ENCODE results near the gene CNOT3.
"Not testable (repeated sequence)": the region's sequence is repeated elsewhere in the genome, so short reads cannot be mapped to it uniquely, and the experiment has no call there.

Gene CNOT3

DNA sequence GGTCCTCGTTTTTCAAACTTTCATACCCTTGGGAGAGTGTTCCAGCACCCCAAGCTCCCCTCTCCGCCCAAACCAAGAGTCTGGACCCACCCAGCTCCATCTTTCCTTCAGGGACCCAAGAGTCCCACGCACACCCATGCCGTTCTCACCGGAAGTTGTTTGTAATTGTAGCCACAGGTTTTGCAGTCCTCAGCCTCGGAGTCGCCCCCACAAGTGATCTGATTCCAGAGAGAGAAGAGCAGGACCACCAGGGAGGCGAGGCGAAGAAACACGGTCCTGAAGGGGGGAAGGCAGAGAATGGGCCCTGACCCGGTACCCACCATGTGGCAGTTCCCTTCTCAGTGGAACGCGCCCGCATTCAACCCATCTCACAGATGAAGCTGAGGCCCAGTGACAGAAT is 25.3 kb downstream of the CNOT3 start:
- Histone ChIP-seq H3K27me3 (ENCODE audit: control insufficient read depth, insufficient read depth, low read length) (peaks cover 6% of the 10 kb centered on the region), H3K36me3 (ENCODE audit: control insufficient read depth, insufficient read depth, low read length) (peaks cover 3% of the 10 kb centered on the region; the same call in 1 of the 2 replicates), H3K4me1 (ENCODE audit: control insufficient read depth, insufficient read depth, low read length) (peaks cover 14% of the 10 kb centered on the region; the same call in 1 of the 2 replicates), H3K9ac (ENCODE audit: low read depth, low read length) (no peak overlapping the region), H3K9me3 (ENCODE audit: control insufficient read depth, insufficient read depth, low read length) (no peaks in the 10 kb centered on the region), H3K27ac (ENCODE audit: low read depth, low read length) (no peak overlapping the region), H3K4me3 (ENCODE audit: low read depth, low read length) (peak overlapping the region; percentile 74)

DNA sequence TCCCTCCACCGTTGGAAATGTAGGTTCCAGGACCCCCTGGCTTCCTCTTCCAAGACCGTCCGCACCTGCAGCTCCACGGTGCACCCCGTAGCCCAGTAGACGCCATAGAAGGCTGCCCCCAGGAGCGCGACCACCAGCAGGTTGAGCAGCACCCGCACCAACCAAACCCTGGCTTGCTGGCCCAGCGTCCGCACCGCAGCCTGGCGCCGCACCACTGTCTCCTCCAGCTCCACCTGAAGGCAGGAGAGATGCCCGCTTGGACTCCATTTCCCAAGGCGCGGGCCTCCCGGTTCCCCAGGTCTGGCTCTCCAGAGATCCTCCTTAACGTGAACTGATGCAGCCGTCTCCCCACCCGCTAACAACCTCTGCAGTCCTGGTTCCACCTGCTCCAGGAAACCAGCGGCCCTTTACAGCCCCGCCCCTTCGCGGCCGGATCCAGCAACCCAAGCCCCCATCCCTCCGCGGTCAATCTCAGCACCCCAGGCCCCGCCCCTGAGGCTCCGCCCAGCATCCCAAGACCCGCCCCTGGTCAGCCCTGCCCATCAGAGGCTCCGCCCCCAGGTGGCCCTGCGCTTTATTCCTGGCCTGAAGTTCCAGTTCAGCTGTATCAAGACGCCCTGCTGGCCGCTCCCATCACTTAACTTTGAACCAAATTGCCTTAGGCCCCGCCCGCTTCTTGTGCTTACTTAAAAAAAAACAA is 27.0 kb downstream of the CNOT3 start:
- H3K27me3 ChIP-seq (ENCODE audit: control insufficient read depth, insufficient read depth, low read length), result peaks cover 6% of the 10 kb centered on the region
- no peaks in the 10 kb centered on the region for H3K36me3 ChIP-seq (ENCODE audit: control insufficient read depth, insufficient read depth, low read length)
- peaks cover 14% of the 10 kb centered on the region for H3K4me1 ChIP-seq (ENCODE audit: control insufficient read depth, insufficient read depth, low read length)
- H3K27ac ChIP-seq (ENCODE audit: low read depth, low read length), result no peak overlapping the region
- no peaks in the 10 kb centered on the region for H3K9me3 ChIP-seq (ENCODE audit: control insufficient read depth, insufficient read depth, low read length)
- H3K9ac ChIP-seq (ENCODE audit: low read depth, low read length), result no peak overlapping the region
- H3K4me3 ChIP-seq (ENCODE audit: low read depth, low read length), result peak overlapping the region; percentile 62

DNA sequence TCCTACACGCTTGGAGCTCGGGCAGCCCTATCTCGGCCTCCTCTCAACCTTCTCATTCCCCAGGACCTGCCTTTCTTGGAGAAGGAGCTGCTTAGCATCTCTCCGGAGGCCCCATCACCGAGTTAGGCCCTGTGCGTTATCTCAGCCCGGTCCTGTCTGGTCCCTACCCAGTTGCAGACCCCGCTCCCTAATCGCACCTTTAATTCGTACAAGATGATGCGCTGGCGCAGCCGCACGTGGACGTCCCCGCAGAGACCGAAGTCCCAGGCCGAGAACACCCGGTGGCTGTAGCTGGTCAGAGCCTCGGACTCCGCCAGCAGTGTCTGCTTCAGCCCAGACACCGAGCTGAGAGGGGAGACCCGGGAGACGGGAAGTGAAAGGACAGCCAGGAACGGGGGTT is 27.7 kb downstream of the CNOT3 start:
- Histone ChIP-seq H3K36me3 (ENCODE audit: control insufficient read depth, insufficient read depth, low read length) (no peaks in the 10 kb centered on the region), H3K27ac (ENCODE audit: low read depth, low read length) (no peak overlapping the region)

DNA sequence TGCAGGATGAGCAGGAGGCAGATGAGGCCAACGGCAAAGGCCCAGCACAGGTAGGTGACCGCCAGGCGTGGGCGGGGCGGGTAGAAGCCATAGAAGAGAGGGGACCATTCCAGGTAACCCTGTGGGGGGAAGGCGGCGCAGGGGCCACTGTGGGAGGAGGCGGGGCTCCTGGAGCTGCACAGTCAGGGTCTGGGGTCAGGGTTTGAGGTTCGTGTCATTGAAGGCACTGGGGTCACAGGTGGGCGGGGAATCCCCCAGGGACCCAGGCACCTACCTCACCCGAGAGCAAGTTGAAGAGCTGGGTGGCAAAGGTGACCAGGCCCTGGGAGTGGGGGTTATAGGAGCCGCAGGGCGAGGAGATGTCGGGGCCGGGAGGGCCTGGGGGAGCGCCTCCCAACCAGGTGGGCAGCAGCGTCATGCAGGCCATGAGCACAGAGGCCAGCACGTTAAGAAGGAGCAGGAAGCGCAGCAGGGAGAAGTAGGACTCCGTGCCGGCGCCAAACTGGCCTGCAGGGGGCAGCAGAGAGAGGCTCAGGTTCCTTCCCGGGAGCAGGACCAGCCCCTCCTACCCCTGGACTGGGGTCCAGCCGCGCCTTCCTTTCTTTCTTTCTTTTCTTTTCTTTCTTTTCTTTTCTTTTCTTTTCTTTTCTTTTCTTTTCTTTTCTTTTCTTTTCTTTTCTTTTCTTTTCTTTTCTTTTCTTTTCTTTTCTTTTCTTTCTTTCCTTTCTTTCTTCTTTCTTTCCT is 30.8 kb downstream of the CNOT3 start:
- Histone ChIP-seq H3K9me3 (ENCODE audit: control insufficient read depth, insufficient read depth, low read length) (no peaks in the 10 kb centered on the region), H3K27ac (ENCODE audit: low read depth, low read length) (no peak overlapping the region), H3K4me1 (ENCODE audit: control insufficient read depth, insufficient read depth, low read length) (peaks cover 6% of the 10 kb centered on the region), H3K9ac (ENCODE audit: low read depth, low read length) (no peak overlapping the region), H3K36me3 (ENCODE audit: control insufficient read depth, insufficient read depth, low read length) (no peaks in the 10 kb centered on the region), H3K4me3 (ENCODE audit: low read depth, low read length) (no peak overlapping the region), H3K27me3 (ENCODE audit: control insufficient read depth, insufficient read depth, low read length) (peaks cover 4% of the 10 kb centered on the region)

More for the DNA sequence above, 27.7 kb downstream of the CNOT3 start:
- H3K4me1 ChIP-seq (ENCODE audit: control insufficient read depth, insufficient read depth, low read length), result peaks cover 14% of the 10 kb centered on the region
- H3K9ac ChIP-seq (ENCODE audit: low read depth, low read length), result no peak overlapping the region
- H3K27me3 ChIP-seq (ENCODE audit: control insufficient read depth, insufficient read depth, low read length), result peaks cover 6% of the 10 kb centered on the region
- no peak overlapping the region for H3K4me3 ChIP-seq (ENCODE audit: low read depth, low read length)
- H3K9me3 ChIP-seq (ENCODE audit: control insufficient read depth, insufficient read depth, low read length), result no peaks in the 10 kb centered on the region

DNA sequence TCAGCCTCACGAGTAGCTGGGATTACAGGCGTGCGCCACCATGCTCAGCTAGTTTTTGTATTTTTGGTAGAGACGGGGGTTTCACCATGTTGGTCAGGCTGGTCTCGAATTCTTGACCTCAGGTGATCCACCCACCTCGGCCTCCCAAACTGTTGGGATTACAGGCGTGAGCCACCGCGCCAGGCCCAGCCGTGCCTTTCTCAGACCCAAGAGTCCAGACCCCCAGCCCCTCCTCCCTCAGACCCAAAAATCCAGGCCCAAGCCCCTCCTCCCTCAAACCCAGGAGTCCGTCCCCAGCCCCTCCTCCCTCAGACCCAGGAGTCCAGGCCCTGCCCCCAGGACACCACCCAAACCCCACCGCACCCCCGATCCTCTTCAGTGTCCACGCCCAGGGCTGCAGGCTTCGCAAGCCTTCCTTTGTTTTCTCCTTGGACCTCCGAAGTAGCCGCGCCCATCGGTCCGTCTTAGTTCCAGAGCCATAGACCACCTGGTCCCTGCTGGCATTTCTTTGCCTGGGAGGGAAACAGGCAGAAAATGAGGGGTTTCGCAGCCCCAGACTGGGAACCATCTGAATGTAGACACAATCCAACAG is 31.7 kb downstream of the CNOT3 start:
- H3K4me3 ChIP-seq (ENCODE audit: low read depth, low read length), result no peak overlapping the region

DNA sequence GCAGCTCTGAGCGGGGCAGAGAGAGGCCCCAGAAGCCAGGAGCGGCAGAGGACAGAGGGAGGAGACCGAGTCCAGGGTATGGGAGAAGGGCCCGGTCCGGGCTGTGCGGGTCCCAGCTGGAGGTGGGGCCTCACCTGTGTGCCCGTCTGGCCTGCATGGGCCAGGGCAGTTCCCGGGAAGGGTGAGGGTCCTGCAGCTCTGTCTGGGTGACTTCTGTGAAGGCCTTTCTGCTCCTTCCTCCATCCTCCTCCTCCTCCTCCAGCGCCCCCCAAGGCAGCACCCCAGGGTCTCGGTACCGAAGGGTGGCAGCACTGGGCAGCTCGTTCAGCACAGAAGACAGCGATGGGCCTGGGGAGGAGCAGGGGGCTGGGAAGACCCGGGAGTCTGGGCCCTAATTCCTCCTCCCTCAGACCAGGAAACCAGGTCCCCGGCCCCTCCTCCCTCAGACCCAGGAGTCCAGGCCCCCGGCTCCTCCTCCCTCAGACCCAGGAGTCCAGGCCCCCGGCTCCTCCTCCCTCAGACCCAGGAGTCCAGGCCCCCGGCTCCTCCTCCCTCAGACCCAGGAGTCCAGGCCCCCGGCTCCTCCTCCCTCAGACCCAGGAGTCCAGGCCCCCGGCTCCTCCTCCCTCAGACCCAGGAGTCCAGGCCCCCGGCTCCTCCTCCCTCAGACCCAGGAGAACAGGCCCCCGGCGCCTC is 34.3 kb downstream of the CNOT3 start:
- not testable (repeated sequence) for H3K9ac ChIP-seq (ENCODE audit: low read depth, low read length)

More for the DNA sequence above, 31.7 kb downstream of the CNOT3 start:
- no peaks in the 10 kb centered on the region for H3K9me3 ChIP-seq (ENCODE audit: control insufficient read depth, insufficient read depth, low read length)
- H3K36me3 ChIP-seq (ENCODE audit: control insufficient read depth, insufficient read depth, low read length), result no peaks in the 10 kb centered on the region
- H3K27me3 ChIP-seq (ENCODE audit: control insufficient read depth, insufficient read depth, low read length), result no peaks in the 10 kb centered on the region
- no peak overlapping the region for H3K9ac ChIP-seq (ENCODE audit: low read depth, low read length)
- peaks cover 8% of the 10 kb centered on the region for H3K4me1 ChIP-seq (ENCODE audit: control insufficient read depth, insufficient read depth, low read length)
- no peak overlapping the region for H3K27ac ChIP-seq (ENCODE audit: low read depth, low read length)

DNA sequence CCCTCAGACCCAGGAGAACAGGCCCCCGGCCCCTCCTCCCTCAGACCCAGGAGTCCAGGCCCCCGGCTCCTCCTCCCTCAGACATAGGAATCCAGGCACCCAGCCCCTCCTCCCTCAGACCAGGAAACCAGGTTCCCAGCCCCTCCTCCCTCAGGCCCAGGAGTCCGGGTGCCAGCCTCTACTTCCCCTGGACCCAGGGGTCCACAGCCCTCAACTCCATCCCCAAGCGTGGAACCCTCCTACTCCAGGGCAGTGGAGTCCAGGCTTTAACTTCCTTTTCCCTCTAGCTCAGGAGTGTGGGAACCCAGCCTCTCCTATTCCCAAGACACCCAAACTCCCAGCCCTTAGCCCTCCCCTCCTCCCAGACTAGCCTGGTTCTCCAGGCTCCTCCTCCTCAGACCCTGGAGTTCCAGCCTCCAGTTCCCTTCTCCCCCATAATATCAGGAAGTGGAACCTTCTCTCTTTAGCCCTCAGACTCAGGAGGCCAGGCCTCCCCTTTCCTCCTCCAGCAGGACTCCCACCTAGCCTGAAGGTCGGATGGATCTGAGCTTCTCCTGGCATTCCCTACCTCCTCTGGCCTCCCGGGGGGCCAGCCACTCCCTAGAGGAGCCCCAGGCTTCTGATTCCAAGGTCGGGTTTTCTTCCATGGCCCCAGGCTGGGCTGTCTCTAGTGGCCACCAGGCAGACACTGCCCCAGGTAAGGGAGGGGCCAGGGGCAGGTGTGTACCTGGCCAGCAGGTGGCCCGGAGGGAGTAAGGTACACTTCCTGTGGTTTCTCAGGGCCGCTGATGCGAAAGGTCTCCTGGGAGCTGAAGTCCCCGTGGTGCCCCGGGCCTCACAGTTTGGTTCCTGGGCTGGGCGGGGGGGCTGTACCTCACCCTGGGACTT is 35.2 kb downstream of the CNOT3 start, which contains the start of gene TMC4:
Gene TMC4, minus strand, starts transcription at position 690 of the 888 bp plus-strand sequence. Its CDS starts 43 bp downstream, at position 647.
- Histone ChIP-seq H3K27me3 (ENCODE audit: control insufficient read depth, insufficient read depth, low read length) (no peaks in the 10 kb centered on the region), H3K9me3 (ENCODE audit: control insufficient read depth, insufficient read depth, low read length) (no peaks in the 10 kb centered on the region), H3K4me1 (ENCODE audit: control insufficient read depth, insufficient read depth, low read length) (peaks cover 8% of the 10 kb centered on the region), H3K27ac (ENCODE audit: low read depth, low read length) (peak within 1 kb of the TSS; percentile 52), H3K4me3 (ENCODE audit: low read depth, low read length) (peak within 1 kb of the TSS; percentile 58), H3K36me3 (ENCODE audit: control insufficient read depth, insufficient read depth, low read length) (peaks cover 7% of the 10 kb centered on the region), H3K9ac (ENCODE audit: low read depth, low read length) (peak within 1 kb of the TSS; percentile 42; the same call in 1 of the 2 replicates)

More for the DNA sequence above, 34.3 kb downstream of the CNOT3 start:
- H3K9me3 ChIP-seq (ENCODE audit: control insufficient read depth, insufficient read depth, low read length); H3K4me3 ChIP-seq (ENCODE audit: low read depth, low read length); H3K27me3 ChIP-seq (ENCODE audit: control insufficient read depth, insufficient read depth, low read length); H3K36me3 ChIP-seq (ENCODE audit: control insufficient read depth, insufficient read depth, low read length); H3K27ac ChIP-seq (ENCODE audit: low read depth, low read length); H3K4me1 ChIP-seq (ENCODE audit: control insufficient read depth, insufficient read depth, low read length): not testable (repeated sequence)

DNA sequence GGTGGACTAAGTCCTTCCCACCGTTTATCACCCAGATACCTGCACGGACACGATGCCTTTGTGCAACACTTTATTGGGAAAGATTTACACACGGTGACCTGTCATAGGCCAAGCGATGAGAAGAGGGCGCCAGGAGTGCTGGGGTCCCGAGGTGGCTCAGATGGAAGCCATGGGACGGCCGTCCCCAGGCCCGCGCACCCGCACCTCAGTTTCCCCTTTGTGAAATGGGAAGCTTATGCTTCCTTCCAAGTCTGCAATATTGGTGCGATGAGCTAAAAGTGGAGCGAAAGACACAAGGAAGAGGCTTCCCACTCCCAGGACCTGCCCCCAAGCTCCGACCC is 35.8 kb downstream of the CNOT3 start:
- Histone ChIP-seq H3K4me3 (ENCODE audit: low read depth, low read length) (no peak overlapping the region; the same call in 1 of the 2 replicates), H3K9me3 (ENCODE audit: control insufficient read depth, insufficient read depth, low read length) (no peaks in the 10 kb centered on the region), H3K9ac (ENCODE audit: low read depth, low read length) (no peak overlapping the region), H3K4me1 (ENCODE audit: control insufficient read depth, insufficient read depth, low read length) (peaks cover 10% of the 10 kb centered on the region), H3K27ac (ENCODE audit: low read depth, low read length) (peak overlapping the region; percentile 42), H3K27me3 (ENCODE audit: control insufficient read depth, insufficient read depth, low read length) (no peaks in the 10 kb centered on the region), H3K36me3 (ENCODE audit: control insufficient read depth, insufficient read depth, low read length) (peaks cover 10% of the 10 kb centered on the region)

DNA sequence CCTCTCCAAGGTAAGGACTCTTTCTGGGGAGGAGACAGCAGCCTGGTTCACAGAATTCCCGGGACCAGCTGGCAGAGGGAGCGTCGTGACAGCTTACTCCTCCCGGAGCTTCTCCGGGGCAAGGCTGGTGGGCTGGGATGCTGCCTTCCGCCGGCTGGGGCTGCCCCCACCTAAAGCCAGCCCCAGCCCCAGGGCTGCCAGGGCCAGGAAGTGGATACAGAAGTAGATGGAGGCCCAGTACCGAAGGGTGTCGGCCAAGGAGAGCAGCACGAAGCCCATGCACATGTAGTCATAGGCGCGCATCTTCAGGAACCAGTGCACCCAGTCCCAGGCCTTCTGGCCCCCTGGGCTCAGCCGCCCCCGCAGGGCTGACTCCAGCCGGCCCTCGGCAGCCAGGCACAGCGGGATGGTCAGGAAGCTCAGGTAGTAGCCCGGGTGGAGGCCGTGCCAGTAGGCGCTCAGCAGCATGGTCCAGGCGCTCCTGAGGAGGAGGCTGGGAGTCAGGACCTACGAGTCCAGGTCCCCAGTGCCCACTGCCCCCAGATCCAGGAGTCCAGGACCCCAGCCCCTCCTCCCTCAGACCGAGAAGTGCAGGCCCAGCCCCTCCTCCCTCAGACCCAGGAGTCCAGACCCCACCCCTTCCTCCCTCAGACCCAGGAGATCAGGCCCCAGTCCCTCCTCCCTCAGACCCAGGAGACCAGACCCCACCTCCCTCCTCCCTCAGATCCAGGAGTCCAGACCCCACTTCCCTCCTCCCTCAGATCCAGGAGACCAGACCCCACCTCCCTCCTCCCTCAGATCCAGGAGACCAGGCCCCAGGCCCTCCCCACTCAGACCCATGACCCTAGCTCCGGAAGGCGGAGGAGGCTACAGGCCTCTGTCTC is 36.6 kb downstream of the CNOT3 start:
- Histone ChIP-seq H3K27ac (ENCODE audit: low read depth, low read length) (peak overlapping the region; percentile 42), H3K4me1 (ENCODE audit: control insufficient read depth, insufficient read depth, low read length) (peaks cover 13% of the 10 kb centered on the region), H3K27me3 (ENCODE audit: control insufficient read depth, insufficient read depth, low read length) (no peaks in the 10 kb centered on the region), H3K4me3 (ENCODE audit: low read depth, low read length) (no peak overlapping the region), H3K9ac (ENCODE audit: low read depth, low read length) (no peak overlapping the region), H3K9me3 (ENCODE audit: control insufficient read depth, insufficient read depth, low read length) (no peaks in the 10 kb centered on the region), H3K36me3 (ENCODE audit: control insufficient read depth, insufficient read depth, low read length) (peaks cover 12% of the 10 kb centered on the region)

All from HUES48 (cell line).